Naive thymus-derived CD8-positive, alpha-beta T cell (primary cell): ENCODE measurements around the gene ADGRL3. TPM values are rescaled to one million over a fixed set of nuclear protein-coding genes. Genes with fewer than 3 reads are reported as not detected.
"Not testable (repeated sequence)": the region's sequence is repeated elsewhere in the genome, so short reads cannot be mapped to it uniquely, and the experiment has no call there.

Experiments
- ATAC-seq, 2 donors: fragments of 150-1000 bp; cut with Tn5 transposase in 1 of 2; sonication (Bioruptor Pico), chemical (Tn5 transposase) in 1 of 2; 1 replicate in 1 of 2; 2 replicates in 1 of 2; pipeline ENCODE4 v1.10.0; 2021; ENCODE audit warnings: mild to moderate bottlenecking in 2 of 2, moderate library complexity in 2 of 2
- POLR2A ChIA-PET: fragments of 350-600 bp; sonication (Branson Sonifier 250); formaldehyde crosslinking; loops from one replicate; lab custom pipeline; 2021; ENCODE audit warnings: antibody characterized with exemption; lab: Charles Lee
- DNase-seq, 10 donors: peaks; one replicate each; pipeline versions ENCODE4 v3.0.0 to v3.0.0-alpha.2; 2020 to 2022
- H3K27ac Mint-ChIP-seq, 10 donors: one replicate each; pipeline ENCODE4 v1.8.0; 2020 to 2022; ENCODE audit warnings: mild to moderate bottlenecking in 10 of 10, mixed read lengths in 10 of 10, moderate library complexity in 4 of 10, inconsistent platforms in 1 of 10
- H3K27me3 Mint-ChIP-seq, 5 donors: one replicate each; pipeline ENCODE4 v1.8.0; 2021 to 2022; ENCODE audit warnings: mixed read lengths in 5 of 5
- H3K36me3 Mint-ChIP-seq, 3 donors: one replicate each; pipeline ENCODE4 v1.8.0; 2020 to 2022; ENCODE audit warnings: mixed read lengths in 3 of 3, mild to moderate bottlenecking in 2 of 3, inconsistent platforms in 1 of 3
- H3K4me1 Mint-ChIP-seq, 4 donors: one replicate each; pipeline ENCODE4 v1.8.0; 2021 to 2022; ENCODE audit warnings: mixed read lengths in 4 of 4
- H3K4me3 Mint-ChIP-seq, 10 donors: one replicate each; pipeline ENCODE4 v1.8.0; 2020 to 2022; ENCODE audit warnings: mild to moderate bottlenecking in 10 of 10, mixed read lengths in 10 of 10, moderate library complexity in 6 of 10, inconsistent platforms in 1 of 10
- H3K9me3 Mint-ChIP-seq, 9 donors: one replicate each; pipeline ENCODE4 v1.8.0; 2020 to 2022; ENCODE audit warnings: mixed read lengths in 9 of 9, mild to moderate bottlenecking in 3 of 9, inconsistent platforms in 1 of 9, moderate library complexity in 1 of 9
- polyA plus RNA-seq, 3 donors: library from polyadenylated mRNA; unstranded; fragments of 300-500 nt; fragmentation: Illumina TruSeq; gene quantifications; one replicate each; pipeline ENCODE4 v1.2.3, GENCODE V29; 2021
- total RNA-seq, 8 experiments: library from RNA in 2 of 8; stranded (reverse) in 2 of 8; gene quantifications; one replicate each; pipeline ENCODE4 v1.2.3 and lab custom pipeline; 2021 to 2026

Gene ADGRL3
- total and polyA plus RNA-seq, 5 experiments from 2014 or later: not detected

DNA sequence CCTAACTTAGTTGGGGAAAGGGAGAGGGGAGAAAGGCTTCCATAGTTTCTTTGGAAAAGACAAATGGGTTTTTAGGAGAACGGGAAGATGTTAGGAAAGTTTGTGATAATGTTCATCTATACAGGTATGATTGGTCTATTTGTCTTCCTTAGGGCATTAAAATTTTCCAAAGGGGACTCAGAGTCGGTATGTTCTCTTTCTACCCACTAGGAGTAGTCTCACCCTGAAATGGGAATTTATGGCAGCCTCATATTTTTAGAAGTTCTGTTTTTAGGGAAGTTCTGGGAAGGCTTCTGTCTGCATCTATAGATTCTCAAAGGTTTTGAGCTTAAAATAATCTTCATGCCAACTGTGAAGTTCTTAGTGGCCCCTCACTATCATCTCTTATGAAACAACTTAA is 637.3 kb downstream of the ADGRL3 start:
- H3K4me3 Mint-ChIP-seq: no peak overlapping the region
- H3K4me1 Mint-ChIP-seq: peaks cover 0 to 2% (median 0%) of the 10 kb centered on the region in 4 donors
- POLR2A ChIA-PET: no interaction called here
- no peaks in the 10 kb centered on the region for H3K36me3 Mint-ChIP-seq
- no peak overlapping the region for H3K27ac Mint-ChIP-seq
- peaks cover 0 to 26% (median 3%) of the 10 kb centered on the region in 9 donors for H3K9me3 Mint-ChIP-seq
- ATAC-seq (no peak), DNase-seq (no peak)
- no peaks in the 10 kb centered on the region for H3K27me3 Mint-ChIP-seq

DNA sequence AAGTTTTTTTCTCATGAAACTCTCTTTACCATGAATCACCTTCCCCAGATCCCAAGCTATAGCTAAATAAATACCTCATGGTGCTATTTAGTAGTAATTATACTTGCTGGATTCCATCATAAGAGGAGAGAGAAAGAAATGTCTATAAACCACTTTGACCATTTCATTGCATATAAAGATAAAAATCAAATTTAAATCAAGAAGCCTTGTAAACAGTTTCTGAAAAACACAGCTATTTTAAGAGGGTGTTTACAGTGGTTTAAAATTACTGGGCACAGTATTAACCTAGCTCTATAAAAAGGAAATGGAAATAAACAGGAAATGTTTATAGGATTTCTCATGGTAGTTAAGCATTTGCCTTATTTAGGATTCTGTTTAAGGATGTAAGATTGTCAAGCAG is 637.9 kb downstream of the ADGRL3 start:
- Mint-ChIP-seq H3K27ac (no peak overlapping the region), H3K36me3 (no peaks in the 10 kb centered on the region), H3K4me3 (no peak overlapping the region), H3K27me3 (no peaks in the 10 kb centered on the region), H3K9me3 (peaks cover 0 to 26% (median 2%) of the 10 kb centered on the region in 9 donors), H3K4me1 (peaks cover 0 to 2% (median 0%) of the 10 kb centered on the region in 4 donors)
- POLR2A ChIA-PET: no interaction called here
- no peak for DNase-seq
- ATAC-seq: no peak

DNA sequence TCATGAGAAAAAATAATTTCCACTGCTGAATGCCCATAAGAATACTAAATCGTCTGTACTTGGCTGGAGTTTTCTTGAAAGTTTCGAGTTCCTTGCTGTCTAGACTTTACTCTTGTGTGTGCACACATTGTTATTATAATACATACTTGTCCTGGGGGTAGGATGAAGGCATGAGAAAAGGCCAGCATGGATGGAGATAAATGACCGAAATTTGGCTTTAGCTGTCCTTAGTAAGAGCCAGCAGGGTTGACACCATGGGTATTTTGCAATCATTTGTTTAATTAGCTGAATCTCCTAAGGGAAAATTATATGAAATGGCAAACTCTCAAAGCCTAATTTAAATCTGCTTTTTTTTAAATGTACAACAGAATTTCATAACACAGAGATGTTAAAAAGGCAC is 641.6 kb downstream of the ADGRL3 start:
- Mint-ChIP-seq H3K9me3 (peaks cover 0 to 30% (median 4%) of the 10 kb centered on the region in 9 donors), H3K36me3 (no peaks in the 10 kb centered on the region), H3K4me3 (no peak overlapping the region), H3K27ac (no peak overlapping the region), H3K27me3 (no peaks in the 10 kb centered on the region), H3K4me1 (peaks cover 0 to 2% (median 0%) of the 10 kb centered on the region in 4 donors)
- DNase-seq (no peak), ATAC-seq (no peak)
- POLR2A ChIA-PET: no interaction called here

DNA sequence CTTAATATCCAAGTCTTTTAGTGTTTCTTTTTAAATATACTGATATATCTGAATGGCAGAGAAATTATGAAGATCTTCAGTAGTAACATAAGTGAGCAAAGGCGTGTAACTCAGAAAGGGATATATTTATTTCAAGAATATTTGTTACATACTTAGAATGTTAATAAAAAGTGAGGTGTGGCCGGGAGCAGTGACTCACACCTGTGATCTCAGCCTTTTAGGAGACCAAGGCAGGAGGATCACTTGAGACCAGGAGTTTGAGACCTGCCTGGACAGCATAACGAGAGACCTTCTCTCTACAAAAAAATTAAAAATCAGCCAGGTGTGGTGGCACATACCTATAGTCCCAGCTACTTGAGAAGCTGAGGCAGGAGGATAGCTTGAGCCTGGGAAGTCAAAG is 651.0 kb downstream of the ADGRL3 start:
- no peaks in the 10 kb centered on the region for H3K27me3 Mint-ChIP-seq
- ATAC-seq (no peak), DNase-seq (no peak)
- peaks cover 0 to 10% (median 4%) of the 10 kb centered on the region in 9 donors for H3K9me3 Mint-ChIP-seq
- no peak overlapping the region for H3K4me3 Mint-ChIP-seq
- H3K4me1 Mint-ChIP-seq: no peaks in the 10 kb centered on the region
- POLR2A ChIA-PET: no interaction called here
- H3K36me3 Mint-ChIP-seq: no peaks in the 10 kb centered on the region
- H3K27ac Mint-ChIP-seq: no peak overlapping the region

DNA sequence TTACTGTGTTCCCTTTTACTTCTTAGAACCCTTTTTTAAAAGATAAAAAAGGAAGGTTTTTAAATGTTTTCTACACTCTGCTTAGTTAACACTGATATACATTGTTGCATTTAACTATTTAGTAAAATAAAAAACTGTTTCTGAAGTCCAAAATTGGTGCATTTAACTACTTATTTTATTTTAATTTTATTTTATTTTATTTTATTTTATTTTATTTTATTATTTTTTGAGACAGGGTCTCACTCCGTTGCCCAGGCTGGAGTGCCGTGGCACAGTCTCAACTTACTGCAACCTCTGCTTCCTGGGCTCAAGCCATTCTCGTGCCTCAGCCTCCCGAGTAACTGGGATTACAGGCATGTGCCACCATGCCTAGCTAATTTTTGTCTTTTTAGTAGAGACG is 652.0 kb downstream of the ADGRL3 start:
- peaks cover 1 to 10% (median 4%) of the 10 kb centered on the region in 9 donors for H3K9me3 Mint-ChIP-seq
- H3K27ac Mint-ChIP-seq, ATAC-seq, H3K4me3 Mint-ChIP-seq, POLR2A ChIA-PET, H3K4me1 Mint-ChIP-seq, DNase-seq, H3K27me3 Mint-ChIP-seq, H3K36me3 Mint-ChIP-seq: not testable (repeated sequence)

DNA sequence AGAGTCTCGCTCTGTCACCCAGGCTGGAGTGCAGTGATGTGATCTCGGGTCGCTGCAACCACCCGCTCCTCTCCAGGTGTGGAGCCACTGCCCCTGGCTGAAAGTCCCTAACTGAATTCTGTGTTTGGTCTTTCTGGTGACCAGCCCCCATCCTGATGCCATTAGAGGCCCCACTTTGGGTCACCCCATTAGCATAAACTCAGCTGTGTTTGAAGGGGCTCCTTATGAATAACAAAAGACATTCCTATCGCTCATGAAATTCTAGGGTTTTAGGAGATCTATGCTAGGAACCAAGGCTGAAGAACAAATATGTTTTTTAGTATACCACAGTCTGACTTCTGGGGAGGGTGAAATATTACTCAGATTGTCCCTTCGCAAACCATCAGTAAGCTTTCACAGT is 652.9 kb downstream of the ADGRL3 start:
- Mint-ChIP-seq H3K36me3 (no peaks in the 10 kb centered on the region), H3K9me3 (peaks cover 1 to 15% (median 5%) of the 10 kb centered on the region in 9 donors), H3K27ac (no peak overlapping the region), H3K4me3 (no peak overlapping the region), H3K4me1 (no peaks in the 10 kb centered on the region), H3K27me3 (no peaks in the 10 kb centered on the region)
- ATAC-seq (no peak), DNase-seq (no peak)
- POLR2A ChIA-PET: no interaction called here

DNA sequence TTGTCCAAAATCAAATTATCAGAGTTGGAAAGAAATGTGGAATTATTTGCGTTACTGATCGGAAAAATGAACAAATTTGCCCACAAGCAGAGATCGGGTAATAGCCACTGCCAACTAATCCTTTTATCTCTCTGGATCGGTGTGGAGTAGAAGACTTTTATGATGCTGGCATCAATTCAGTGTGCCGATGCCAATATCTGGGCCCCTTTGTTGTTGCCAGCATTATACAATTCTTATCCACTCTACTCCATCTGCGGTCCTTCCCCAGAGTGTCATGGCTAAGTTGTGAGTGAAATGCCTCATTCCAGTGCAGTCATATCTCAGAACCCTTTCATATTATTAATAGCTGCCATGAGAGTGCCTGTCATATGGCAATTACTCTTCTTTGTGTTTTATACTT is 660.2 kb downstream of the ADGRL3 start:
- H3K36me3 Mint-ChIP-seq: no peaks in the 10 kb centered on the region
- no peaks in the 10 kb centered on the region for H3K4me1 Mint-ChIP-seq
- ATAC-seq: no peak
- no peaks in the 10 kb centered on the region for H3K27me3 Mint-ChIP-seq
- no peak overlapping the region for H3K4me3 Mint-ChIP-seq
- H3K27ac Mint-ChIP-seq: no peak overlapping the region
- peaks cover 0 to 15% (median 9%) of the 10 kb centered on the region in 9 donors for H3K9me3 Mint-ChIP-seq
- POLR2A ChIA-PET: no interaction called here
- no peak for DNase-seq

DNA sequence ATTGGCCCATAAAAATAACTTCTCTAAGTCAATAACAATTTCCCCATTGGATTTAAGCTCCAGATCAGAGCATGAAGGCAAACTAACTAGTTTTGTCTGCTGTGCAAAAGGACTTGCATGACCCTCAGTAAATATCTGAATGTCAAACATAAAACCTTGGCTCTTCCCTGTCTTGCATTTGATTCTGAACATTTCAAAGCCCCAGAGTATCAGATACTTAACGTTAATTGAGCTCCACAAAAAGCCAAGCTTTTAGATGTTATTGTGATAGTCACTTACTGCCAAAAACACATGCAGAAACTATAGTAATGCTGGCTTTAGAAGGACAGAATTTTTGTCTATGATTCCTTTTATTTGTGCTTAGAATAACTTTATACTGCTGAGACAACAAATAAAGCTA is 664.2 kb downstream of the ADGRL3 start:
- peaks cover 0 to 18% (median 4%) of the 10 kb centered on the region in 9 donors for H3K9me3 Mint-ChIP-seq
- no peak overlapping the region for H3K27ac Mint-ChIP-seq
- no peak overlapping the region for H3K4me3 Mint-ChIP-seq
- H3K4me1 Mint-ChIP-seq: no peaks in the 10 kb centered on the region
- POLR2A ChIA-PET: no interaction called here
- DNase-seq (no peak), ATAC-seq (no peak)
- H3K36me3 Mint-ChIP-seq: no peaks in the 10 kb centered on the region
- no peaks in the 10 kb centered on the region for H3K27me3 Mint-ChIP-seq

DNA sequence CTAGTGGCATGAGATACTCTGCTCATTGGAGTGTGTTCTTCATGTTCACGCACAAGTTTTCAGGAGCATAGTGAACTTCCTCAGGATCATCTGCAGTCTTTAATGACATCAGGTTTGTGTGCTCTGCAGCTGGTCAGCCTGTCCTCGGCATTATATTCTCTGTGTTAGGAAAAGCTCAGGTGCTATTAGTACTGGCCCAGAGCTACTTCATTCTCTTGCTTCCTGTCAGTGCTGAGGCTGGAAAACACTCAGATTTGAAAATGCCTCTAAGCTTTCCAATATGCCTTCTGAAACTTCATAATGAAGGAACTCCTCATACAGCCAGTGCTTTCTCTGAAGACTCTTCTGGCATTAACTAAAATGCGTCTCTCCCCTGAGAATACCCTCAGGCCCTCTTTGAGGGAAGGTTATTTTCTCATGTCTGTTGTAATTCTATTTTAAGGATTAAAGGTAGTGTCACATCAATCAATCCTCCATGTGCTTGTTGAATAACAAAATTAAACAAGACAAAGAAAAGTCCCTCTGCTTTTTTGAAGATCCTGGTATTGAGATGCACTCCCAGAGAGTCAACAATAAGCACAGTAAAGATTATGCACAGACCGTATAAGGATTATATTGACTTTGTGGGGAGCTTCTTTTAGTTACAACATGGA is 666.4 kb downstream of the ADGRL3 start:
- no peak overlapping the region for H3K4me3 Mint-ChIP-seq
- H3K4me1 Mint-ChIP-seq: no peaks in the 10 kb centered on the region
- H3K36me3 Mint-ChIP-seq: no peaks in the 10 kb centered on the region
- no peak for ATAC-seq
- DNase-seq: no peak
- peaks cover 0 to 21% (median 4%) of the 10 kb centered on the region in 9 donors for H3K9me3 Mint-ChIP-seq
- no peak overlapping the region for H3K27ac Mint-ChIP-seq
- H3K27me3 Mint-ChIP-seq: no peaks in the 10 kb centered on the region
- POLR2A ChIA-PET: no interaction called here

DNA sequence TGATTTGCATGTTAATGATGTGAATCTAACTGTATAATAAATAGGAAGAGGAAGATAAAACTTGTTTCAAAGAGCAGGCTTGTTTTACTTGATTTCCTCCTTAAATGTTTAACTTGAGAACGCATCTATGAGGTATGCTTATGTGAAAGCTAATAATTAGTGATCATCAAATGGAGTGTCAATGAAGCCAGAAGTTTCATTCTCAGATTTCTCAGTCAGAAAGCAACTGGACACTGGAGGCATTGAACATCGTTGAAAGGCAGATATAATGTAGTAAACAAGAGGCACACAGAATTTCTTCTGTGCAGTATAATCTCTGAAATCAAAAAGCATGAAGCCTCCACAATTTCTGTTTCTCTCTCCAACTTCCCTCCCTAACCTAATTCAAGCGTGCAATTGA is 672.9 kb downstream of the ADGRL3 start:
- ATAC-seq: no peak
- Mint-ChIP-seq H3K4me1 (peaks cover 0 to 5% (median 0%) of the 10 kb centered on the region in 4 donors), H3K9me3 (peaks cover 2 to 21% (median 10%) of the 10 kb centered on the region in 9 donors), H3K36me3 (no peaks in the 10 kb centered on the region), H3K4me3 (no peak overlapping the region), H3K27ac (no peak overlapping the region), H3K27me3 (no peaks in the 10 kb centered on the region)
- DNase-seq: no peak
- POLR2A ChIA-PET: no interaction called here

DNA sequence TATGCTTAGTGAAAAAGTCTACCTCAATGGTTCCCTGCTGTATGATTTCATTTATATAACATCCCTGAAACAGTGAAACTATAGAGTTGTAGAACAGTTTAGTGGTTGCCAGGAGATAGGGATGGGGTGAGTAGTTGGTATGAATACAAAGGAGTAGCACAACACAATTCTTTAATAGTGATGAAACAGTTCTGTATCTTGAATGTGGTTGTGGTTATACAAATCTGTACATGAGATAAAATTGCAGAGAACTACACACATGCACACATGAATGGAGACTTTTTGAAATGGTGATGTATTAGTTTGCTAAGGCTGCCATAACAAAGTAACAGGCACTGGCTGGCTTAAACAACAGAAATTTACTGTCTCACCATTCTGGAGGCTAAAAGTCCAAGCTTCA is 677.1 kb downstream of the ADGRL3 start:
- Mint-ChIP-seq H3K4me3 (no peak overlapping the region), H3K27me3 (no peaks in the 10 kb centered on the region), H3K4me1 (peaks cover 0 to 6% (median 0%) of the 10 kb centered on the region in 4 donors), H3K27ac (no peak overlapping the region), H3K36me3 (no peaks in the 10 kb centered on the region), H3K9me3 (peaks cover 2 to 21% (median 8%) of the 10 kb centered on the region in 9 donors)
- DNase-seq (no peak), ATAC-seq (no peak)
- POLR2A ChIA-PET: no interaction called here

DNA sequence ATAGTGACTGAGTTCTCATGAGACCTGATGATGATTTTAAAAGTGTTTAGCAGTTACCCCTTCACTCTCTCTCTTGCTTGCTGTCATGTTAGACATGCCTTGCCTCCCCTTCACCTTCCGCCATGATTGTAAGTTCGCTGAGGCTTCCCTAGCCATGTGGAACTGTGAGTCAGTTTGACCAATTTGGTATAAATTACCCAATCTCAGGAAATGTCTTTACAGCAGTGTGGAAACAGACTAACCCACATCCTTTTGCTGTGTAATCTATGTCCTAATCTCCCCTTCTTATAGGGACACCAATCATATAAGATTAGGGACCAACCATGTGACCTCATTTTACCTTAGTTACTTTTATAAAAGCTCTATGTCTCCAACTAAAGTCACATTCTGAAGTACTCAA is 677.8 kb downstream of the ADGRL3 start:
- peaks cover 2 to 25% (median 8%) of the 10 kb centered on the region in 9 donors for H3K9me3 Mint-ChIP-seq
- no peak overlapping the region for H3K4me3 Mint-ChIP-seq
- POLR2A ChIA-PET: no interaction called here
- no peak overlapping the region for H3K27ac Mint-ChIP-seq
- no peak for ATAC-seq
- peaks cover 0 to 6% (median 0%) of the 10 kb centered on the region in 4 donors for H3K4me1 Mint-ChIP-seq
- DNase-seq: no peak
- no peaks in the 10 kb centered on the region for H3K36me3 Mint-ChIP-seq
- H3K27me3 Mint-ChIP-seq: no peaks in the 10 kb centered on the region

DNA sequence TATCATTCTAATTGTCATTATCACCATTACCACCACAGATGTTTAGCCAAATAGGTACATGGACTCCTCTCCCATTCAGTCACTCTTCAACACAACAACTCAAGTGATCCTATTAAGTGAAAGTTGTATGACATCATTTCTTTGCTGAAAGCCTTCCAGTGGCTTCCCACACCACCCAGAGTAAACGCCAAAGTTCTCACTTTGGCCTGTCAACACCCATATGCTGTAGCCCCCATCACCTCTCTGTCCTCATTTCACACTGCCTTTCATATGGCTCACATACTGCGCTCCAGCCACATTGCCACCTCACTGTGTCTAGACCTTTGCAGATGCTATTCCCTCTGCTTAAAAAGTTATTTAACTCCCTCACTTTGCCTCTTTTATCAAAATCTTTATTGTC is 682.3 kb downstream of the ADGRL3 start:
- Mint-ChIP-seq H3K9me3 (peaks cover 2 to 22% (median 5%) of the 10 kb centered on the region in 9 donors), H3K27me3 (no peaks in the 10 kb centered on the region), H3K4me1 (peaks cover 0 to 6% (median 0%) of the 10 kb centered on the region in 4 donors), H3K36me3 (no peaks in the 10 kb centered on the region), H3K4me3 (no peak overlapping the region), H3K27ac (no peak overlapping the region)
- ATAC-seq: no peak
- POLR2A ChIA-PET: no interaction called here
- DNase-seq: no peak

DNA sequence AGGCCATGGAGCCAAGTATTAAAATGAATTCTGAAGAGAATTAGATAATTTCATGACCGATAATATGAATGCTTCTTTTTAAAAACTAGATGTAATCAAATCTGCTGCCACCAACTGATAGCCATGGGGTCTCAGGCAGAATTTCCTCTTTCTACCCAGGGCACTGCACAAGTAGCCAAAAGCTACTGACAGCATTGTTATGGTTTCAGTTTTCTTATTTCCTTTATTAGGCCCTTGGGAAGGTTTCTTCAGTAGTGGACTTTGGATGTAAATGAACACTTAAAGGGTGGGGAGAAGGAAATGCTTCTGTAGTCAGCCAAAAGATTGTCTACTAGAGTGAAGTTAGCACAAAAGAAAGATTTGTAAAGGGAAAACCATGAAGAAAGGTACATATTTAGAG is 686.0 kb downstream of the ADGRL3 start:
- ATAC-seq (no peak), DNase-seq (no peak)
- H3K4me3 Mint-ChIP-seq: no peak overlapping the region
- H3K27me3 Mint-ChIP-seq: no peaks in the 10 kb centered on the region
- H3K9me3 Mint-ChIP-seq: peaks cover 0 to 22% (median 3%) of the 10 kb centered on the region in 9 donors
- POLR2A ChIA-PET: no interaction called here
- H3K27ac Mint-ChIP-seq: no peak overlapping the region
- H3K36me3 Mint-ChIP-seq: no peaks in the 10 kb centered on the region
- H3K4me1 Mint-ChIP-seq: no peaks in the 10 kb centered on the region
